Hepatocyte (in vitro differentiated cells): Measurements from ENCODE around the gene ADSS2.

Experiments
- EZH2 ChIP-seq: fragments of 200-600 bp; sonication (generic); IDR thresholded peaks from 2 replicates; pipeline ENCODE4 v1.6.1; 2016; ENCODE audit warnings: antibody characterized with exemption, mild to moderate bottlenecking, borderline replicate concordance
- EZH2phosphoT487 ChIP-seq: fragments of 200-600 bp; sonication (generic); IDR thresholded peaks from one replicate; pipeline ENCODE4 v1.6.1; 2018; ENCODE audit warnings: antibody characterized with exemption, mild to moderate bottlenecking, low read depth, moderate library complexity; ENCODE audit not compliant: unreplicated experiment, severe bottlenecking
- TF ChIP-seq, protein P1 (sequence below): fragments of 200-600 bp; sonication (generic); IDR thresholded peaks from 2 replicates; pipeline ENCODE4 v1.5.1; 2016; ENCODE audit warnings: antibody characterized with exemption, mild to moderate bottlenecking; ENCODE audit not compliant: poor library complexity

DNA sequence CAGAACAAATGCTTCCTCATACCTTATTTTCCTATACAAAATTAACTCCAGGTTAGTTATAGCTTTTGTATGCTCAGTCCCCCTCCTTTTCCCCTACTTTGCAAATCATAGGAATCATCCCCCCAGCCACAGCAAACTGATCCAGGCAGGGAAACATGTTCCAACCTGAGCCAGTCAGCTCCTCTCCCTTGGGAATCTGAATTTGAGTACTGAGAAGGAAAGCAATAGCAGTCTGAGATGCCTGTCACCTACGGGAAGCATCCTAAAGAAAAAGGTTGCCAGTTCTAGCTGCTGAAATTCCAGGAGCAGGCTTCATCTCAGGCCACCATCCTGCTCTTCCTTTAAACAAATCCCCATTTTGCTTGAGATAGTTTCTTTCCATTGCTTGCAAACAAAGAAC lies 6.9 kb downstream of the ADSS2 start:
- TF ChIP-seq, protein P1, sequence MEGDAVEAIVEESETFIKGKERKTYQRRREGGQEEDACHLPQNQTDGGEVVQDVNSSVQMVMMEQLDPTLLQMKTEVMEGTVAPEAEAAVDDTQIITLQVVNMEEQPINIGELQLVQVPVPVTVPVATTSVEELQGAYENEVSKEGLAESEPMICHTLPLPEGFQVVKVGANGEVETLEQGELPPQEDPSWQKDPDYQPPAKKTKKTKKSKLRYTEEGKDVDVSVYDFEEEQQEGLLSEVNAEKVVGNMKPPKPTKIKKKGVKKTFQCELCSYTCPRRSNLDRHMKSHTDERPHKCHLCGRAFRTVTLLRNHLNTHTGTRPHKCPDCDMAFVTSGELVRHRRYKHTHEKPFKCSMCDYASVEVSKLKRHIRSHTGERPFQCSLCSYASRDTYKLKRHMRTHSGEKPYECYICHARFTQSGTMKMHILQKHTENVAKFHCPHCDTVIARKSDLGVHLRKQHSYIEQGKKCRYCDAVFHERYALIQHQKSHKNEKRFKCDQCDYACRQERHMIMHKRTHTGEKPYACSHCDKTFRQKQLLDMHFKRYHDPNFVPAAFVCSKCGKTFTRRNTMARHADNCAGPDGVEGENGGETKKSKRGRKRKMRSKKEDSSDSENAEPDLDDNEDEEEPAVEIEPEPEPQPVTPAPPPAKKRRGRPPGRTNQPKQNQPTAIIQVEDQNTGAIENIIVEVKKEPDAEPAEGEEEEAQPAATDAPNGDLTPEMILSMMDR, result no peak
- TF ChIP-seq EZH2 (no peak), EZH2phosphoT487 (no peak)
